Astrocyte of the cerebellum (primary cell): ENCODE measurements around the gene CDX2.

Experiments used
- DNase-seq: peaks from one replicate; pipeline ENCODE4 v3.0.0-alpha.2; 2011; ENCODE audit warnings: low read depth
- H3K4me3 ChIP-seq: 2 replicates; pipeline ENCODE4 v1.5.1; 2011; ENCODE audit warnings: mild to moderate bottlenecking, low read depth, low read length, moderate library complexity
- CTCF ChIP-seq: IDR thresholded peaks from 2 replicates; pipeline ENCODE4 v1.5.1; 2012; ENCODE audit warnings: low read length, low read depth, moderate library complexity, mild to moderate bottlenecking; ENCODE audit errors: missing control alignments
- in situ Hi-C: cut with HindIII; loops from 2 replicates; pipeline ENCODE4 v1.10.0; 2017; ENCODE audit warnings: low sequenced_read_pairs

Gene CDX2

GRCh38 chr13:27962128-27962841, 6.8 kb downstream of the CDX2 start:
- in situ Hi-C loops = loop anchor here (25.0 kb wide), 1 partner anchor 125 kb away; no protein-coding TSS in a partner anchor
- DNase-seq = no peak

GRCh38 chr13:27961227-27962085, 7.7 kb downstream of the CDX2 start:
- in situ Hi-C loops = loop anchor here (25.0 kb wide), 1 partner anchor 124 kb away; no protein-coding TSS in a partner anchor
- no peak for DNase-seq
- no peak for TF ChIP-seq CTCF
- no peak overlapping the region for H3K4me3 ChIP-seq

More at GRCh38 chr13:27962128-27962841, 6.8 kb downstream of the CDX2 start:
- no peak for TF ChIP-seq CTCF
- no peak overlapping the region for H3K4me3 ChIP-seq

- TF ChIP-seq CTCF = peak; percentile 30
- H3K4me3 ChIP-seq = no peak overlapping the region
- no peak for DNase-seq
- in situ Hi-C loops = loop anchor here (25.0 kb wide), 1 partner anchor 123 kb away; no protein-coding TSS in a partner anchor
These were observed 8.5 kb downstream of the CDX2 start for GRCh38 chr13:27960362-27961226.

GRCh38 chr13:27959976-27960361, 9.1 kb downstream of the CDX2 start:
- H3K4me3 ChIP-seq = no peak overlapping the region
- no peak for TF ChIP-seq CTCF
- in situ Hi-C loops = loop anchor here (25.0 kb wide), 1 partner anchor 123 kb away; no protein-coding TSS in a partner anchor

GRCh38 chr13:27956576-27957300, 12.4 kb downstream of the CDX2 start:
- in situ Hi-C loops = loop anchor here (25.0 kb wide), 1 partner anchor 119 kb away; no protein-coding TSS in a partner anchor

More at GRCh38 chr13:27959976-27960361, 9.1 kb downstream of the CDX2 start:
- no peak for DNase-seq

More at GRCh38 chr13:27956576-27957300, 12.4 kb downstream of the CDX2 start:
- H3K4me3 ChIP-seq = no peak overlapping the region
- no peak for TF ChIP-seq CTCF
- DNase-seq = no peak
